ENCODE results near the gene CTSA.
A peak's percentile ranks its signal among the peaks of the same experiment; 100 is the strongest.
"Not testable (repeated sequence)": the region's sequence is repeated elsewhere in the genome, so short reads cannot be mapped to it uniquely, and the experiment has no call there.

The CTSA gene

GRCh38 chr20:45919542-45920399 lies 28.6 kb downstream of the CTSA start:
- no peak for DNase-seq

GRCh38 chr20:45920462-45921336 lies 29.6 kb downstream of the CTSA start:
- DNase-seq = no peak

- no peak for DNase-seq
Observed at GRCh38 chr20:45921337-45922189, 30.4 kb downstream of the CTSA start.

GRCh38 chr20:45924391-45925261 lies 33.5 kb downstream of the CTSA start:
- DNase-seq = no peak

- DNase-seq = no peak
Observed at GRCh38 chr20:45925821-45926506, 34.8 kb downstream of the CTSA start.

DNA sequence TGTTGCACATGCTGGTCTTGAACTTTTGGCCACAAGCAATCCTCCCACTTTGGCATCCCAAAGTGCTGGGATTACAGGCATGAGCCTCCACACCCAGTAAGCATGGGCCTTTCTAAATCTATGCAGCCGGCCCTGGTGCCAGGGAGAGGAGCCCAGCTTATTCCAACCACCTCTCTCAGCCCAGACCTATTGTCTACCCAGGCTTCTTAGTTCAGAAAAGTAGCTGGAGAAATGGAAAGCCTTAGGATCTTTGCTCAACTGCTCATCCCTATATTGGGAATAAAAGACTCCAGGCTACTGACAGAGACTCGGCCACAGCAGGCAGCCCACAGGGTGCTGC lies 35.6 kb downstream of the CTSA start:
- no peak for DNase-seq

- no peak for DNase-seq
Observed at GRCh38 chr20:45927071-45927878, 36.1 kb downstream of the CTSA start.

GRCh38 chr20:45931680-45932079 lies 40.5 kb downstream of the CTSA start:
- not testable (repeated sequence) for DNase-seq

DNA sequence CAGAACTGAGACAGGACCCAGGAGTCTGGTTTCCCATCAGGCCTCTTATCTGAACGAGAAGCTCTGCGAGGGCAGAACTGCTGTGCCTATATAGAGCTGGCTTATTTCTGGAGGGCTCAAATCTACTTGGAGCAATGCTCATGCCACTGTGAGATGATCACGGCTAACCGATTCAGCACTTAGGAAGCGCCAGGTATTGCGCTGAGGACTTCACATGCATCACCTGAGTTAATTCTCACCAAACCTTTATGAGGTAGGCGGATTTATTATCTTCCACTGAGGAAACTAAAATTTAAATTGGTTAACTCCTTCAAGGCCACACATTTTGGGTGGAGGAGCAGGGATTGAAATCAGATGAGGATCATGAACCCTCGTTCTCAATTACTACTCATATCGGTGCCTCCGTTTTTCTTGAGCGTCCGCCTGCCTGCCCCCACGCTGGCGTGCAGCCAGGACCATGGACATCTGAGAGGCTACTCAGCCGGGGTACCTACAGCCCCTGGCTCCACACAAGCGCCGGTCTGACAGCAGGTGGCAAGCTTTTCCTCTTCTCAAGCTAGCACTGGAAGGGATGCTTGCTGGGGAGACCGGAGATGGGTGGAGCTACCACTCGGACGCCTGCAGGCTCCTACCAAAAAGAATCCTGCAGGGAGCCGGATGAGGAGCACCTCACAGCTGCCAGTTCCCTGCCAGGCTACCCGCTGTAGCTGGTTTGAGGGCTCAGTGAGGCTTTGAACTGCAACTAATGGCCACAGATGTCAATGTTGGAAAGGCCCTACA lies 42.3 kb downstream of the CTSA start:
- peak; percentile 20 for DNase-seq

DNA sequence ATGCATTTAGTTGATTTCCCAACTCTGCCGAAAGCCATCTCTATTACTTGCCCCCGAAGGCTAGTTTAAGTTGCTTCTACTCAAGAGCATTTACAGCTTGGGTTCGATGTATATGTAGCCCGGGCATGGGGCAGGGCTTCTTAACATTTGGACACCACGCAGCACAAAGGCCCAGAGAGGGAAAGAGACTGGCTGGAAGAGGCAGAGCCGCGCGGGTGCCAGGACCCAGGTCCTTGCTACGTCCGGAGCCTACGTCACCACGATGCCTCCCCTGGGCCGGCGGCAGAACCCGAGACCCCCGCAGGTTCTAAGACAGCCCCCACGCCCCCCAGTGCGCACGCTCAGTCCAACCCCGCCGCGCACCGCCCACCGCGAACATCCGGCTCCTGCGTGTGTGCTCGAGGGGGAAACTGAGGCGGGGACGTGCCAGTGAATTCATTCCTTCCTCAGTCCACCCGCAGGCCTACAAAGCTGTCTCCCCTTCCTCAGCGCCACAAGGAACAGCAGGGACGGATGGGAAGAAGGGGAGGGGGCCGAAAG lies 43.0 kb downstream of the CTSA start:
- DNase-seq = no peak

DNA sequence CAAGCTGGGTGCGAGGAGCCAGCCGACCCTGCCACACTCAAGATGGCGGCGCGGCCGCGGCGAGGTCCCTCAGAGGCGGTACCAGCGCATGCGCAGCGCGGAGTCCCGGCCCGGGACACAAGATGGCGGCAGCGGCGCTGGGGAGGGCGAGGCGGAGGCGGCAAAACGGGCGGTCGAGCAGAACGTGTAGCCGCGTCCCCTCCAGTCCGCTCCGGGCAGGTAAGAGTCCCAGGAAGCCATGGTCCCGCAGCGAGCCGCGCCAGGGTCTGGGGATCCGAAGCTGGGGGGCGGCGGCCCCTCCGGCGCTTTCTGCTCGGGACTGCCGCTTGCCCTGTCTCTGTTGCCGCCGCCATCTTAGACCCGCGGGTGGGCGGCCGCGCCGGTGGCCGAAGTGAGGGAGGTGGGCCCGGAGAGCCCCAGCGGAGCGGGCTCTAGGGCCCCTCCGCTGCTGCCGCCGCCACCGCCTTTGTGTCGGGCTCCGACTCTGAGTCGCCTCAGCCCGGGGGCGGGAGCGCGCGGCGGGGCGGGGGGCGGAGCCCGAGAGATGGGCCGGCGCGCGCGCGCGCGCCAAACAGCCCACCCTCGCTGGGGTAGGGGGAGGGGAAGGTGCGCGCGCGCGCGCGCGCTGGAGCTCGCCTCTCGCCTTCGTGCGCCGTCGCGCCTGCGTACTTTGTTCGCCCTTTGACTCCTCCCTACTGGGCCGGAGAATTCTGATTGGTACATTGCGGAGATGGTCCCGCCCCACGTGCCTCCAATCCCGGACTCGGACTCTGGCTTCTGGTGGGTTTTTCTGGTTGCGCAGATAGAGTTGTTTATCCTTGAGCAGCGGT lies 43.7 kb downstream of the CTSA start, which contains the start of gene PCIF1:
Gene PCIF1 (plus strand): TSS at position 98 of the 830 bp plus-strand sequence. CDS start 4,317 bp downstream, outside the sequence.
- DNase-seq = peak; percentile 90

DNA sequence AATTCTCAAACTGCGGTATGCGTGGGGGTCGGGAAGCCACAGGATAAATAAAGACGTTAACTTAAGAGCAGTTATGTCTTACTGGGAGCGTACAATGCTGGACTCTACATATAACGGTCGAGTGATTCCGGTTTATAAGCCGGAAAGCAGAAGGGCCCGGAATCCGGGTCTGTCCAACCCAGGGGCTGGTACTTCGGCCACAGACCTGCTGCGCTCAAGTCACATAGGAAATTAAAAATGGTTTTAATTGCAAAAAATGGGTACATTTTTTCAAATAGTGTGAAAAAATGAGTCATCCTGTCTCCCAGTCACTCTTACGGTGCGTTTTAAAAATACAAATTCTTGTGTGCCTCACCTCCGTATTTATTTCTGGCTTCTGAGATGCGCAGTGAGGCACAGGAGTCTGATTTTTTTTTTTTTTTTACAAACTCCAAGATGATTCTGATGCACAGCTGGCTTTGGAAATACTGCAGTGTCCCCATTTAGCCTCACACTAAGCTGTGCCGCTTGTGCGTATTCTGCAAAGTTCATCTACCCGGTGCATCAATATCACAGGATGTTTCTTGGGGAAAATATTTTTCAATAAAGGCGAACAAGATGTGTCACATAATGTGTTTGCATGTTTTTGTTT lies 44.4 kb downstream of the CTSA start:
- DNase-seq = no peak

DNA sequence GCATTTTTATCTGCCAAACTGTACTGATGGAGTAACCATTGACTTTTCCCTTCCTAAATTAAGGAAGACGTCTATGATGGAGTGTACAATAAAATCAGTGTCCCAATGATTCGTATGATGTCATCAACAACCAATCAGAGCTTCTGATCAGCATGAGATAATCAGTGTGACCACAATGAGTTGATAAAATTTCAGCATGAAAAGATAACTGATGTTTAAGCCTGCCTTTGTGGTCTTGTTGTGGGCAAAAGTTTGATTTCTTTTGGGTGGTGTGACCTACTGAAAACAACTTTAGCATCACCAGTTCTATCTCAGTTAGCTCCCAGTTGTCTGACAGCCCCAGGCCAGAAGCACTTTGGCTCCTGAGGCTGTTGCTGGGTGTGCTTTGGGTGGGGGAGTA lies 46.6 kb downstream of the CTSA start:
- no peak for DNase-seq

DNA sequence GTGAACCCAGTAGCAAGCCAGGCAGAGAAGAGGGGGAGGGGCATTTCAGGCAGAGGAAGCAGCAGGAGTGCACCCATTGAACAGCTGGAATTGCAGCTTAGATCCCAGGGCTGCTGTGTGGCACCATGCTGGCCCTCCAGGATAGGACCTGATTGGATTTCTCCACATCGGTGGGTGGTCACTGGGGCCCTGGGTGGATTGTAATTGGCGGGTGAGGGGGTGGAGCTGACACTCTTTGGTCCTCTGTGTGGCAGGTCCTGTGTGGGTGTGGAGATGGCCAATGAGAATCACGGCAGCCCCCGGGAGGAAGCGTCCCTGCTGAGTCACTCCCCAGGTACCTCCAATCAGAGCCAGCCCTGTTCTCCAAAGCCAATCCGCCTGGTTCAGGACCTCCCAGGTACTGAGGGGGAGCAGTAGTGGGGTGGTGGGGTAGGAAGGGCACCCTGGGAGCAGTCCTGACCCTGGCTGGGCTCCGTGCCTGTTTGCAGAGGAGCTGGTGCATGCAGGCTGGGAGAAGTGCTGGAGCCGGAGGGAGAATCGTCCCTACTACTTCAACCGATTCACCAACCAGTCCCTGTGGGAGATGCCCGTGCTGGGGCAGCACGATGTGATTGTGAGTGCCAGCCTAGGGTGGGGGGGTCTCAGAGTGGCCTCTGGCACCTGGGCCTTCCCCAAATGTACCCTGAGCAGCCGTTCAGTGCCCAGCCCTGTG lies 47.7 kb downstream of the CTSA start:
- DNase-seq = no peak

DNA sequence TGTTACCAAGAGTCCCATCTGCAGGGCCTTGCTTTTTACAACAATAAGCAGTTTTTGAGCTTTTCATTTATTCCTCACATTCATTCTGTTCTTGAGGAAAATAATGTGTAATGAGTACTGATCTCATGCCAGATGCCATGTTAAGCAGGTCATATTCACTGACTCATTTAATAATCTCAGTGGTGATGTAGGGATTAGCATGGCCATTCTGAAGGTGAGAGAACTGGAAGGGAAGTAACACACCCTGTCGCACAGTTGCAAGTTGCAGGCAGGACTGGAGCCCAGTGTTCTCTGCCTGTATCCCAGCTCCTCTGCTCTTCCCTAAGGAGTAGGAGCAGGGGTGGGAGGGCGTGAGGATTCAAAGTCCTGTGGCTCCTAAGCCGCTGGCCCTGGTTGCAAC lies 48.9 kb downstream of the CTSA start:
- no peak for DNase-seq

- no peak for DNase-seq
Observed at GRCh38 chr20:45940469-45940868, 49.3 kb downstream of the CTSA start.

- no peak for DNase-seq
Observed at GRCh38 chr20:45943613-45944012, 52.5 kb downstream of the CTSA start.

Measured in NCI-H2107 (cell line).